Activated CD4-positive, alpha-beta T cell treated with anti-CD3 and anti-CD28 coated beads for 36 hours (primary cell): ENCODE measurements around the gene PKDCC. TPM values are rescaled to one million over a fixed set of nuclear protein-coding genes. Genes with fewer than 3 reads are reported as not detected.

ENCODE experiments used
- ATAC-seq: fragments of 200-7000 bp; cut with Tn5 transposase; one replicate; pipeline ENCODE4 v1.10.0; 2021; ENCODE audit warnings: mild to moderate bottlenecking, moderate library complexity
- CTCF ChIA-PET: fragments of 350-600 bp; sonication (Branson Sonifier 250); formaldehyde crosslinking; loops from one replicate; lab custom pipeline; 2021; ENCODE audit warnings: antibody characterized with exemption; lab: Charles Lee
- POLR2A ChIA-PET: fragments of 350-600 bp; sonication (Branson Sonifier 250); formaldehyde crosslinking; loops from one replicate; lab custom pipeline; 2021; ENCODE audit warnings: antibody characterized with exemption, inconsistent platforms; lab: Charles Lee
- DNase-seq: peaks from one replicate; pipeline ENCODE4 v3.0.0-alpha.2; 2020
- H3K27ac Mint-ChIP-seq: one replicate; pipeline ENCODE4 v1.8.0; 2021; ENCODE audit warnings: mixed read lengths
- H3K27me3 Mint-ChIP-seq: one replicate; pipeline ENCODE4 v1.8.0; 2021; ENCODE audit warnings: mixed read lengths
- H3K36me3 Mint-ChIP-seq: one replicate; pipeline ENCODE4 v1.8.0; 2021; ENCODE audit warnings: low read depth, mixed read lengths
- H3K4me1 Mint-ChIP-seq: one replicate; pipeline ENCODE4 v1.8.0; 2021; ENCODE audit warnings: mixed read lengths
- H3K4me3 Mint-ChIP-seq: one replicate; pipeline ENCODE4 v1.8.0; 2021; ENCODE audit warnings: mild to moderate bottlenecking, moderate library complexity, mixed read lengths
- H3K9me3 Mint-ChIP-seq: one replicate; pipeline ENCODE4 v1.8.0; 2021; ENCODE audit warnings: low read depth, mixed read lengths
- intact Hi-C, 2 experiments: fragments of 100-400 bp; cut with DNase I in 1 of 2; cut with micrococcal nuclease in 1 of 2; formaldehyde crosslinking; loops; one replicate each; pipeline versions ENCODE4 v1.14.2 to v1.15.1; 2022 to 2024; cut with DNase I, micrococcal nuclease
- total RNA-seq, 2 experiments: library from RNA; stranded (reverse); gene quantifications; one replicate each; pipeline ENCODE4 v1.2.3, GENCODE V29; 2021

The PKDCC gene
- total RNA-seq, 2 experiments from 2014 or later, result not detected

GRCh38 chr2:42104621-42105020, 56.8 kb downstream of the PKDCC start:
- CTCF ChIA-PET, result interaction anchor here (1.9 to 2.3 kb wide), 2 partner anchors 21 to 29 kb away, joined by 6 to 10 read pairs; no protein-coding TSS in a partner anchor
- peak overlapping the region; percentile 61 for H3K27ac Mint-ChIP-seq
- H3K4me1 Mint-ChIP-seq, result peaks cover 19% of the 10 kb centered on the region
- intact Hi-C loops, result loop anchor here (1.0 to 10.0 kb wide), 3 partner anchors 65 to 560 kb away; partner anchors contain the start of genes EML4 (in 1 of the 2) and KCNG3 (in 1 of the 2)
- no peak for DNase-seq
- H3K27me3 Mint-ChIP-seq, result no peaks in the 10 kb centered on the region
- POLR2A ChIA-PET, result no interaction called here
- no peak for ATAC-seq
- no peaks in the 10 kb centered on the region for H3K36me3 Mint-ChIP-seq
- no peak overlapping the region for H3K4me3 Mint-ChIP-seq
- peaks cover 9% of the 10 kb centered on the region for H3K9me3 Mint-ChIP-seq

GRCh38 chr2:42105330-42106256, 57.8 kb downstream of the PKDCC start:
- no peak overlapping the region for H3K4me3 Mint-ChIP-seq
- peaks cover 10% of the 10 kb centered on the region for H3K4me1 Mint-ChIP-seq
- H3K27me3 Mint-ChIP-seq, result no peaks in the 10 kb centered on the region
- H3K36me3 Mint-ChIP-seq, result no peaks in the 10 kb centered on the region
- H3K9me3 Mint-ChIP-seq, result peaks cover under 1% of the 10 kb centered on the region
- POLR2A ChIA-PET, result interaction anchor here (0.6 to 1.8 kb wide), 3 partner anchors 11 to 28 kb away, joined by 3 to 12 read pairs (median 3); no protein-coding TSS in a partner anchor
- CTCF ChIA-PET, result interaction anchor here (0.7 to 2.3 kb wide), 15 partner anchors 9 to 134 kb away, joined by 3 to 10 read pairs (median 4); no protein-coding TSS in a partner anchor
- peak; percentile 92 for DNase-seq
- intact Hi-C loops, result loop anchor here (1.0 to 10.0 kb wide), 6 partner anchors 28 to 559 kb away; partner anchors contain the start of genes COX7A2L (in 1 of the 2), EML4 (in 1 of the 2) and KCNG3 (in 1 of the 2)
- ATAC-seq, result peak; percentile 71
- no peak overlapping the region for H3K27ac Mint-ChIP-seq

GRCh38 chr2:42106257-42106816, 58.5 kb downstream of the PKDCC start:
- CTCF ChIA-PET, result interaction anchor here (0.7 to 2.3 kb wide), 13 partner anchors 10 to 133 kb away, joined by 3 to 10 read pairs (median 3); no protein-coding TSS in a partner anchor
- H3K9me3 Mint-ChIP-seq, result no peaks in the 10 kb centered on the region

GRCh38 chr2:42107249-42108042, 59.6 kb downstream of the PKDCC start:
- ChIA-PET POLR2A (no interaction called here), CTCF (interaction anchor here (0.6 to 2.2 kb wide), 6 partner anchors 9 to 843 kb away, joined by 3 to 7 read pairs (median 4); no protein-coding TSS in a partner anchor)
- Mint-ChIP-seq H3K36me3 (no peaks in the 10 kb centered on the region), H3K27me3 (no peaks in the 10 kb centered on the region), H3K27ac (no peak overlapping the region), H3K9me3 (no peaks in the 10 kb centered on the region), H3K4me1 (peaks cover 4% of the 10 kb centered on the region), H3K4me3 (no peak overlapping the region)
- intact Hi-C loops, result loop anchor here (2.0 to 10.0 kb wide), 3 partner anchors 63 to 557 kb away; partner anchors contain the start of gene KCNG3 (in 1 of the 2)
- no peak for ATAC-seq
- no peak for DNase-seq

More at GRCh38 chr2:42106257-42106816, 58.5 kb downstream of the PKDCC start:
- H3K4me1 Mint-ChIP-seq, result peaks cover 11% of the 10 kb centered on the region
- POLR2A ChIA-PET, result interaction anchor here (0.6 to 1.8 kb wide), 3 partner anchors 12 to 27 kb away, joined by 3 to 12 read pairs (median 3); no protein-coding TSS in a partner anchor
- H3K27ac Mint-ChIP-seq, result no peak overlapping the region
- ATAC-seq (no peak), DNase-seq (no peak)
- intact Hi-C loops, result loop anchor here (1.0 to 10.0 kb wide), 5 partner anchors 27 to 558 kb away; partner anchors contain the start of genes COX7A2L (in 1 of the 2) and KCNG3 (in 1 of the 2)
- H3K27me3 Mint-ChIP-seq, result no peaks in the 10 kb centered on the region
- no peaks in the 10 kb centered on the region for H3K36me3 Mint-ChIP-seq
- no peak overlapping the region for H3K4me3 Mint-ChIP-seq

Other genes starting within 250 kb of the PKDCC start
- gene EML4, start 121.3 kb downstream of the PKDCC start, total RNA-seq, result 10 to 100 TPM; 72.1 to 74.1 TPM